ENCODE data around the gene SERINC2. TPM values are rescaled to one million over a fixed set of nuclear protein-coding genes. Genes with fewer than 3 reads are reported as not detected.
A peak's percentile ranks its signal among the peaks of the same experiment; 100 is the strongest.
"Not testable (repeated sequence)": the region's sequence is repeated elsewhere in the genome, so short reads cannot be mapped to it uniquely, and the experiment has no call there.

SERINC2 gene
- total and polyA plus RNA-seq, 9 of the 15 experiments (the other 6 are each of a cell fraction or from before 2014, with no cell fraction given) = 0.07 to 1.2 (median 0.70) TPM; not detected in 2

DNA sequence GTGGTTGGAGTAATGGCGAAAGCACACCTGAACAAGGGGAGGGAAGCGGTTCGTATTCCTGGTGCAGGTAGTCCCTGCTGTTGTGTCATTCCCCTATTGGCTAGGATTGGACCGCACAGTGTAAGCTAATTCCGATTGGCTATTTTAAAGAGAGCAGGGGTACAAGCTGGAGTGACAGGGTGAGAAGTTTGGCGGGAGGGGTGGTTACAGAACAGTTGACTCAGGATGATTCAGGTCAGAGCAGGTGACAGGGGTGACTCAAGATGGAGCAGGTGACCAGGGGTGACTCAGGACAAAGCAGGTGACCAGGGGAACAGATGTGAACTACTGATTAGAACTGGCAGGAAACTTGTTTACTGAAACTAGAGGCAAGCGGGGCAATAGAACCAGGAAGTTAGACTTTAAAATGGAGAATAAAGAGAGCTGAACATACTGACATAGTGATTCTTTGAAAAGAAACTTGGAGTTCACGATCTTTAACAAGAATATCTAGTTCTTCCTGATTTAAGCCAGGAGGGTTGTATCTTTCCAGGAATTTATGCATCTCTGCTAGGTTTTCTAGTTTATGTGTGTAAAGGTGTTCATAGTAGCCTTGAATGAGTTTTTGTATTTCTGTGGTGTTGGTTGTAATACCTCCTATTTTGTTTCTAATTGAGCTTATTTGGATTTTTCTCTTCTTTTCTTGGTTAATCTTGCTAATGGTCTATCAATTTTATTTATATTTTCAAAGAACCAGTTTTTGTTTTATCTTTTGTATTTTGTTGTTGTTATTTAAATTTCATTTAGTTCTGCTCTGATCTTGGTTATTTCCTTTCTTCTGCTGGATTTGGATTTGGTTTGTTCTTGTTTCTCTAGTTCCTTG, 58.7 kb downstream of the SERINC2 start:
- H3K9me1 ChIP-seq (ENCODE audit: control insufficient read depth, insufficient read depth, low read length); H3K27me3 ChIP-seq (ENCODE audit: control insufficient read depth in 2 of 2, insufficient read depth in 2 of 2, low read length in 2 of 2); H4K20me1 ChIP-seq (replicated peaks; ENCODE audit: control insufficient read depth, insufficient read depth, low read length); H3K79me2 ChIP-seq (ENCODE audit: control insufficient read depth, insufficient read depth, low read length); H3K4me3 ChIP-seq; FAIRE-seq; H3K9ac ChIP-seq (ENCODE audit: insufficient read depth in 1 of 2, low read depth in 2 of 2, low read length in 2 of 2); in situ Hi-C loops (cut with MboI); H3K36me3 ChIP-seq (ENCODE audit: control insufficient read depth, insufficient read depth, low read length); H3K9me3 ChIP-seq (replicated peaks; ENCODE audit: control insufficient read depth, insufficient read depth, low read depth, low read length); intact Hi-C loops (cut with micrococcal nuclease): not testable (repeated sequence)
- 29% methylated on average over 8 of the region's 8 CpGs for WGBS (ENCODE audit: insufficient coverage, low coverage, missing lambda C conversion rate)
- peak overlapping the region; percentile 2; the same call in 1 of the 2 replicates for H3K4me2 ChIP-seq (ENCODE audit: insufficient read depth, low read length)
- ChIA-PET POLR2A (interaction anchor here (0.6 to 1.6 kb wide), 3 partner anchors 9 to 29 kb away, joined by 3 read pairs; no protein-coding TSS in a partner anchor), CTCF (ENCODE audit: low intra/inter-chr PET ratio) (interaction anchor here (0.6 kb wide), 1 partner anchor 10 kb away, joined by 3 read pairs; no protein-coding TSS in a partner anchor)
- peak overlapping the region; percentile 40; the same call in 2 of the 3 replicates for H3K27ac ChIP-seq (ENCODE audit: extremely low read depth, low read depth, low read length)
- TSS peak; percentile 65 for BruUV-seq (replicated peaks)
- ATAC-seq (peak; percentile 76), DNase-seq (ENCODE audit: extremely low read depth in 1 of 4, low spot score in 3 of 4) (peak in 2 of 4 experiments; percentile 26 to 71)
- H2AFZ ChIP-seq (ENCODE audit: low read depth, low read length) = peak overlapping the region; percentile 73
- H3K4me1 ChIP-seq (replicated peaks in 1 of 2; ENCODE audit: control insufficient read depth in 2 of 2, insufficient read depth in 2 of 2, low read length in 2 of 2) = peaks cover 0 to 13% of the 10 kb centered on the region in 2 experiments; a peak in 3 of 5 replicates
- TF ChIP-seq TEAD2 (tag; IDR thresholded peaks at IDR 0.05) (0 out of 2 replicates have a peak, but pooled peaks have one; percentile 7), ZNF318 (IDR thresholded peaks at IDR 0.05; ENCODE audit: borderline replicate concordance in 1 of 2, low read depth in 1 of 2) (peak in 1 of 2 experiments; percentile 99; a peak in 2 of 4 replicates), CBFA2T3 (IDR thresholded peaks at IDR 0.05) (peak; percentile 85), RCOR1 (IDR thresholded peaks at IDR 0.05; ENCODE audit: borderline replicate concordance in 1 of 2, low read depth in 2 of 2, low read length in 2 of 2) (peak in 1 of 2 experiments; percentile 63; a peak in 1 of 4 replicates), CEBPB (tag; IDR thresholded peaks at IDR 0.05) (peak; percentile 18; the same call in 1 of the 2 replicates), CREB3 (tag; conservative IDR thresholded peaks at IDR 0.05; ENCODE audit: low read depth) (peak; percentile 67; the same call in 1 of the 2 replicates), HMBOX1 (IDR thresholded peaks at IDR 0.05) (peak; percentile 32; the same call in 1 of the 2 replicates), TRIM24 (IDR thresholded peaks at IDR 0.05) (peak; percentile 97), NFIC (IDR thresholded peaks at IDR 0.05) (peak; percentile 45), GATAD2B (IDR thresholded peaks at IDR 0.05; ENCODE audit: borderline replicate concordance) (0 out of 2 replicates have a peak, but pooled peaks have one; percentile 65)

Measured in K562 (cell line).